Uterus (tissue), 4 donors: ENCODE measurements around the gene SYT2. TPM values are rescaled to one million over a fixed set of nuclear protein-coding genes. Genes with fewer than 3 reads are reported as not detected.
"Not testable (repeated sequence)": the region's sequence is repeated elsewhere in the genome, so short reads cannot be mapped to it uniquely, and the experiment has no call there.

Experiments
- DNase-seq, 2 donors: peaks; one replicate each; pipeline ENCODE4 v3.0.0-alpha.2; 2019 to 2020
- H3K27ac ChIP-seq, 2 donors: fragments of 200-600 bp; sonication (generic); 1 replicate in 1 of 2; 2 replicates in 1 of 2; pipeline ENCODE4 v1.5.1; 2016 to 2018
- H3K27me3 ChIP-seq, 2 donors: fragments of 200-600 bp; sonication (generic); one replicate each; pipeline ENCODE4 v1.5.1; 2018 to 2019; ENCODE audit warnings: control low read depth in 1 of 2
- H3K36me3 ChIP-seq, 2 donors: fragments of 200-600 bp; sonication (generic); one replicate each; pipeline ENCODE4 v1.5.1; 2019; ENCODE audit warnings: control low read depth in 1 of 2
- H3K4me1 ChIP-seq, 2 donors: fragments of 200-600 bp; sonication (generic); one replicate each; pipeline ENCODE4 v1.5.1; 2018 to 2019; ENCODE audit warnings: control low read depth in 1 of 2
- H3K4me3 ChIP-seq, 2 donors: fragments of 200-600 bp; sonication (generic); 1 replicate in 1 of 2; 2 replicates in 1 of 2; pipeline ENCODE4 v1.5.1; 2018 to 2019; ENCODE audit warnings: mild to moderate bottlenecking in 1 of 2
- H3K9me3 ChIP-seq, 2 donors: fragments of 200-600 bp; sonication (generic); one replicate each; pipeline ENCODE4 v1.5.1; 2019; ENCODE audit warnings: control low read depth in 1 of 2
- POLR2A ChIP-seq, 2 donors: fragments of 450-650 bp; IDR thresholded peaks; one replicate each; pipeline ENCODE4 v1.6.1; 2016; ENCODE audit warnings: antibody characterized with exemption in 2 of 2, mild to moderate bottlenecking in 1 of 2, moderate library complexity in 1 of 2
- intact Hi-C: fragments of 100-400 bp; cut with DNase I; formaldehyde crosslinking; loops from one replicate; pipeline ENCODE4 v1.15.1; 2023; ENCODE audit warnings: low total_unique reads
- total RNA-seq, 4 donors: library from RNA; depleted of rRNA in 3 of 4; stranded (reverse); fragments of >200 nt in 3 of 4; gene quantifications; one replicate each; pipeline versions ENCODE4 v1.1.0 to v1.2.4, GENCODE V29; 2014 to 2023
- TF ChIP-seq, protein P1 (sequence below), 4 experiments: fragments of 200-600 bp in 2 of 4; fragments of 450-650 bp in 2 of 4; sonication (generic) in 2 of 4; IDR thresholded peaks; one replicate each; pipeline ENCODE4 v1.5.1; 2016 to 2019; ENCODE audit warnings: antibody characterized with exemption in 4 of 4, mild to moderate bottlenecking in 2 of 4, moderate library complexity in 1 of 4
- donor health status: DM: yes; HTN: yes; CAD: no.

The SYT2 gene
- total RNA-seq, 4 donors from 2014 or later: 1.1 TPM; not detected in 3

GRCh38 chr1:202619505-202619904 lies 90.7 kb downstream of the SYT2 start:
- Histone ChIP-seq H3K4me3 (no peak overlapping the region), H3K9me3 (no peaks in the 10 kb centered on the region), H3K36me3 (no peaks in the 10 kb centered on the region), H3K4me1 (peaks cover 0 to 29% of the 10 kb centered on the region in 2 donors), H3K27me3 (no peaks in the 10 kb centered on the region), H3K27ac (peak overlapping the region; percentile 14 to 36)
- intact Hi-C loops: no loop called here
- DNase-seq: no peak
- no peak for TF ChIP-seq POLR2A (IDR thresholded peaks at IDR 0.05)
- TF ChIP-seq, protein P1, sequence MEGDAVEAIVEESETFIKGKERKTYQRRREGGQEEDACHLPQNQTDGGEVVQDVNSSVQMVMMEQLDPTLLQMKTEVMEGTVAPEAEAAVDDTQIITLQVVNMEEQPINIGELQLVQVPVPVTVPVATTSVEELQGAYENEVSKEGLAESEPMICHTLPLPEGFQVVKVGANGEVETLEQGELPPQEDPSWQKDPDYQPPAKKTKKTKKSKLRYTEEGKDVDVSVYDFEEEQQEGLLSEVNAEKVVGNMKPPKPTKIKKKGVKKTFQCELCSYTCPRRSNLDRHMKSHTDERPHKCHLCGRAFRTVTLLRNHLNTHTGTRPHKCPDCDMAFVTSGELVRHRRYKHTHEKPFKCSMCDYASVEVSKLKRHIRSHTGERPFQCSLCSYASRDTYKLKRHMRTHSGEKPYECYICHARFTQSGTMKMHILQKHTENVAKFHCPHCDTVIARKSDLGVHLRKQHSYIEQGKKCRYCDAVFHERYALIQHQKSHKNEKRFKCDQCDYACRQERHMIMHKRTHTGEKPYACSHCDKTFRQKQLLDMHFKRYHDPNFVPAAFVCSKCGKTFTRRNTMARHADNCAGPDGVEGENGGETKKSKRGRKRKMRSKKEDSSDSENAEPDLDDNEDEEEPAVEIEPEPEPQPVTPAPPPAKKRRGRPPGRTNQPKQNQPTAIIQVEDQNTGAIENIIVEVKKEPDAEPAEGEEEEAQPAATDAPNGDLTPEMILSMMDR (IDR thresholded peaks at IDR 0.05): no peak

DNA sequence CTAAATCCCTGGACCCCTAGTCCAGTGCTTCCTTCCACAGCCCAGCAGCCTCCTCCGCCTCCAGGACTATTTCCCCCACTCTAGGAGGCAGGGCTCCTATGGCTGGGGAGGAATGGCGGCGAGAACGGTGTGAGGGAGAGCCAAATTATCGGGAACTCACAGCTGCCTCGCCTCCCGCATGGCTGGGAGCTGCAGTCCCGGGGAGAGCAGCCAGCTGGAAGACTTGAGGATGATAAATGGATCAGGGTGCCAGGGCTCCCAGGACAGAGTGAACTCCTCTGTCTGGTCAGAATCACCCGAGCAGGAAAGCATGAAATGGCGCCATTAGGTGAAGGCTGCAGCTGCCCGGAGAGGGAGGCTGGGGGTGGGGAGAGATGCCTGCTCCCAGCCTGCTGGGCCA lies 91.2 kb downstream of the SYT2 start:
- Histone ChIP-seq H3K4me1 (peaks cover 0 to 29% of the 10 kb centered on the region in 2 donors), H3K27ac (peak overlapping the region; percentile 14 to 36)
- H3K9me3 ChIP-seq, intact Hi-C loops, H3K4me3 ChIP-seq, H3K36me3 ChIP-seq, H3K27me3 ChIP-seq: not testable (repeated sequence)
- DNase-seq: peak; percentile 64 to 70

DNA sequence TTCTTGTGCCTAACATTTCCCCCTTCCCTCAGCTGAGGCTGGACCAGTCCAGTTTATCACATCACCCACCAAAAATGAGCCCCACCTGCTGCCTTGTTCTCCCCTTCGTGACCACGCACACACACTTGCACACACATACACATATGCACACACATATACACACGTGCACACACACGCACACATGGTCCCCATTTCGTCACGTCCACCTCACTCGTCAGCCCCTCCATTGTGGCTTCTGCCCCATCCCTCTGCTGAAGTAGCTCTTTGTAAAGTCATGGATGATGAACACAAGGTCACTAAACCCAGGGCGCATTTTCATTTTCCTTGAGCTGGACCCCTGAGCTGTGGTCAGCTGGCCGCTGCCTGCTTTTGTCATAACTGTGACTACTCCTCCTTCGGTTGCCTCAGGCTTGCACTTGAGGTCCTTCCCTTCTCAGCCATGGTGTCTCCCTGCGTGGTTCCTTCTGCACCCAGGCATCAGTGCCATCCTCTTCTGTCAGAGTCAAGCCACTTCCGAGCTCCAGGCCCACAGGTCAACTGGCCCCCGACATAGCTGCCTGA lies 93.8 kb downstream of the SYT2 start:
- Histone ChIP-seq H3K27ac (peak overlapping the region in 1 of 2 donors; percentile 70), H3K9me3 (no peaks in the 10 kb centered on the region), H3K4me1 (peaks cover 0 to 22% of the 10 kb centered on the region in 2 donors), H3K27me3 (no peaks in the 10 kb centered on the region), H3K4me3 (no peak overlapping the region), H3K36me3 (no peaks in the 10 kb centered on the region)
- intact Hi-C loops: no loop called here
- DNase-seq: no peak
- TF ChIP-seq POLR2A (IDR thresholded peaks at IDR 0.05): no peak
- TF ChIP-seq, protein P1 (IDR thresholded peaks at IDR 0.05): no peak

- DNase-seq: no peak
- H3K4me1 ChIP-seq: peaks cover 0 to 22% of the 10 kb centered on the region in 2 donors
- peak overlapping the region; percentile 69 to 70 for H3K27ac ChIP-seq
- no peaks in the 10 kb centered on the region for H3K9me3 ChIP-seq
- no peak overlapping the region for H3K4me3 ChIP-seq
- H3K27me3 ChIP-seq: no peaks in the 10 kb centered on the region
- TF ChIP-seq, protein P1 (IDR thresholded peaks at IDR 0.05): no peak
- TF ChIP-seq POLR2A (IDR thresholded peaks at IDR 0.05): no peak
- intact Hi-C loops: no loop called here
- no peaks in the 10 kb centered on the region for H3K36me3 ChIP-seq
Observed at GRCh38 chr1:202615501-202616354, 94.5 kb downstream of the SYT2 start.

DNA sequence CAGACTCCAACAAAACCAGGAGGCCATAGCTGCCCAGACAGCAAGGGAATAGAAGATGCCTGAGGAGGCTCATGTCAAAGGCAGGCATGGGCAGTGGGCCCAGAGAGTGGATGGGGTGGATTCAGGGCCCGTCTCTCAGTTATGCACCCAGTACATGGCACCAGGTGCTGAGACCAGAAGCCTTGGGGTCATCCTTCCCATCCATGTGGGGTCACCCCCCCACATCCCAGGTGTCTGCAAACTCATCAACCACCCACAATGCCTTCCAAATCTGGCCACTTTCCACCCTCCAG lies 95.1 kb downstream of the SYT2 start:
- intact Hi-C loops, H3K36me3 ChIP-seq, DNase-seq, H3K4me3 ChIP-seq, H3K9me3 ChIP-seq, H3K27me3 ChIP-seq: not testable (repeated sequence)
- Histone ChIP-seq H3K27ac (peak overlapping the region; percentile 69 to 70), H3K4me1 (peaks cover 0 to 22% of the 10 kb centered on the region in 2 donors)

- DNase-seq, H3K4me3 ChIP-seq, intact Hi-C loops, H3K27me3 ChIP-seq, H3K36me3 ChIP-seq, H3K9me3 ChIP-seq: not testable (repeated sequence)
- H3K4me1 ChIP-seq: peaks cover 0 to 22% of the 10 kb centered on the region in 2 donors
- H3K27ac ChIP-seq: peak overlapping the region; percentile 69 to 70
- TF ChIP-seq, protein P1 (IDR thresholded peaks at IDR 0.05): peak in 3 of 4 experiments; percentile 14 to 31 (median 24)
Observed at GRCh38 chr1:202614363-202615207, 95.7 kb downstream of the SYT2 start.
